Kidney glomerular epithelial cell (primary cell): ENCODE data around the gene HYAL1.

Experiments used
- DNase-seq: peaks from one replicate; lab custom pipeline; 2025; lab: John Stamatoyannopoulos, UW

Gene HYAL1

DNA sequence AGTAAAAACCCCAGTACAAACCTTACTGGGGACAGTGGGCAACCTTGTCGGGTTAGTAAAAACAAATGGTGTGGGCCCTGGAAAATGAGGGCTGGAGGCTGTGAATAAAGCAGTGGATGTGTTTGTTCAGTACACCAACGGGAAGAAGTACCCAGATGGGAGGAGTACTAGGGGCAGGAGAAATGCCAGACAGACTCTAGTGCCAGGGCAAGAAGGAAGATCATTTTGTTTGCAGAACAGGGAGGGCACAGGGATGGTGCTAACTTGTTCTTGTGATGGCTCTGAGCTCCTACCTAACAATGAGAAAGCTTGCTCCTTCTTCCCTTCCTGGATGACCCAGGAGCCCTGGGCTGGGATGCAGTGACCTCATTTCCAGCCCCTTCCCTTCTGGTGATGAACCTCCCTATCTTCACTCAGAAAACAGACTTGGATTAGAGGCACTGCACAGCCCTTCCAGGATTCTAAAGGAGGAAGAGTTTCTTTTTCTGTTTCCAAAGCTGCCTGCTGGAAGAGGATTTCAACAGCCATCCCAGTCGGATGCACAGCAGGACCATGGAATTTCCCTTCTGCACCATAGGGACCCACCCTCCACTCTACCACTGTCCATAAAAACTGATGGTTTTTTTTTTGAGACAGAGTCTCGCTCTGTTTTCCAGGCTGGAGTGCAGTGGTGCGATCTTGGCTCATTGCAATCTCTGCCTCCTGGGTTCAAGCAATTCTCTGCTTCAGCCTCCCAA, 31.1 kb upstream of the HYAL1 start:
- no peak for DNase-seq

DNA sequence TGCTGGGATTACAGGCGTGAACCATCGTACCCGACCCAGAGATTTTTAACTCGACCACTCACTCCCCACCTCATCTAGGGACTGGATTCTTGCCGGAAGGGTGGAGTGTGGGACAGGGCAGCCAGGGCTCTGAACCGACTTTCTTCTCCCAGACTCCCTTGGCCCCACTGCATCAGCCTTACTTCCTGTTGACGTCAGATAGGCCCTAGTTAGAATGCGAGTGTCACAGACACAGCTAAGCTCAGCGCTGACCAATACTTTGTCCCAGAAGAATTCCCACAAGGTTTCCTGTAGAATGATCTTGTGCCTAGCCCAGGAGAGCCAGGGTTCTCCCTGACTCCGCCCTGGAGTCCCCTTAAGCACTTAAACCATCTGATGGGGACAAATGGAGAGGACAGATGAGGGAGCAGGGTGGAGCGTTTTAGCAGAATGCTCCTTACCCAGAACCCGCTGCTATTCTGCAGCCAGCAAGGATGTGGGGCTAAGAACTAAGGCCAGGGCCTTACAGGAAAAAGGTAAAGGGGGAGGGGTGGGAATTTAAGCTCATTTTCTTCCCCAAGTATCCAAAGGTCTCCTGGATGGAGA, 30.5 kb upstream of the HYAL1 start:
- no peak for DNase-seq

DNA sequence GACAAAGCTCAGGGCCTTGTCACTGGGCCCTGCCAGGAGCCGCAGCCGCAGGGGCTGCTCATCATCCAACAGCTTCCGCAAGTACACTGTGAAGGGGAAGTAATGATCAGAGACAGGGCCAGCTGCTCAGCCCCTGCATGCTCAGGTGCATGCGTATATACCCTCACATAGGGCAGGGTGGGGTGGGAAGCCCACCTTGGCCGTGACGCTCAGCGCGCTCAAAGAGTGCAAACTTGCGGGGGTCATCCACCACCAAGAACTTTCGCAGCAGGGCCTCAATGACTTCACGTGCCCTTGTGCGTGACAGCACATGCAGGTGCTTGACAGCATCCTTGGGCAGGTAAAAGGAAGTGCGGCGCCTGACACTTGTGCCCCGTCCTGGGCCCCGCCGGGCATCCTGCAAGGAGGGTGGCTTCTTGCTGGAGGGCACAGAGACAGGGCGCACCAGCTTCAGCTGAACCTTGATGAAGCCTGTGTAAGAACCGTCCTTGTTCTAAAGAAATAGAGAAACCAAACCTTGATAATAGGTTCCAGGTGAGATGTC, 28.1 kb upstream of the HYAL1 start:
- DNase-seq, result no peak

DNA sequence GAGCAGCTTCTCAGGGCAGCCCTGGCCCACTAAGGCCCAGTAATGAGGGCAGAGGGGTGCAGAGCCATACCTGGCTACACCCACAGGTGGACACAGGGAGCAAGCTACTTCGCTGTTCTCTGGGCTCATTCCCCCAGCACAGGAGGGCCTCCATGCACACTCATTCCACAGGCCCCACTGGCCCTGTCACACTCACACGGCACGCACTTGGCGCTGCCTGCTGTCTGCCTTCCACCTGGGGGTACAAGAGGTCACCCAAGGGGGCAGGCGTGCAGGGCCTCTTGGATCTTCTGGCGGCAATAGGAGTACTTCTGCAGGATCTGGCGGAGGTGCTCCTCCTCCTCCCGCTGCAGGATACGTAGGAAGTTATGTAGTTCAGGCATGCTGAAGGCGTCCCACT, 27.0 kb upstream of the HYAL1 start:
- no peak for DNase-seq

DNA sequence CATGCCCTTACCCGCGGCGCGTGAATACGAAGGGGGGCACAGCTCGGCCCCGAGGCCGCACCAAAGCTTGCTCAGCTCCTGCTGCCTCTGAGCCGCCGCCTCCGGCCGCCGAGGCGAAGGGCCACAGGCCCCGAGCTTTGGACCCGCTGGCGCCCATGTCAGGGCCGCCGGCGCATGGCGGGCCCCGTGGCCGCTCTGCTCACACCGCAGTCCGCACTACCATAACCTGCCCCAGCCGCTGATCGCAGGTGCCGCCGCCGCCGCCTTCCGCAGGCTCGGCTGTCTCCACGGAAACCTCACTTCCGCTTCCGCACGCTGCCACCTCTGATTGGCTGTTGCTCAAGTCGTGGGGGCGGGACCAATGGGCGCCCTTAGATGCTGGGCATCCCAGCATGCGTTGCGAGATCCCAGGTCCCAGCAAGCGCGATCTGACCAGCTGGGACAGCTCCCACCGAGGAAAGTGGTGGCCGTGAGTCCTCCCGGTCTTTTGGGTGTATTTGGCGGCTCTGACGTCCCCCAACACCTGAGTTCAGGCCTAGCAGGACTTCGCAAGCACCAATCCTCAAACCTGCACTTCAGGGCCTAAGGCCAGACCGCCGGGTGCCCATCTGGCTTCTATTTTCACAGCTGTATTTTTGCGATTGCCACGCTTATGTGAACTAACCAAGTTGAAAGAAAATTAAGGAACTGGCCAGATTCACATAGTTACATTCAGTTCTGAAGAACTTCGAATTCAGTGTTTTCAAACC, 24.7 kb upstream of the HYAL1 start, which contains the start of gene TUSC2:
Gene TUSC2 (minus strand): TSS at position 281 of the 749 bp plus-strand sequence. CDS start 124 bp downstream, at position 157.
- peak; percentile 98 for DNase-seq

DNA sequence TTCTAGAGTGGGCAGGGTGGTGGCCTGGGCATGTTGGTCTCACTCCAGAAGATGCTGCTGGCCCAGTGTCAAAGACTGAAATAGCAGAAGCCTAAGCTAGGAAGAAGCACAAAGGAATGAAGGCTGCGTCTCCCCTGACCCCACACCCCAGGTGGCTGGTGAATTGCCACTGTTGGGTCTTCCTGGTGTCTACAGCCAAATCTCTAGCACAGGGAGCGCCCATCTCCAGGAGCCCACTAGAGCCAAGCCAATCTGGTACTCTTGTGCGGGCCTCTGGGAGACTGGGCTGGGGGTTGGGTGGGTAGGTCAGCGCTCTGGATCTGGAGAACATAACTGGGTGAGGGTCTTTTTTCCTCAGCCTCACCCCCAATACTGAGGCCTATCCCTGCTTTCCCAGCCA, 23.8 kb upstream of the HYAL1 start:
- DNase-seq, result no peak

DNA sequence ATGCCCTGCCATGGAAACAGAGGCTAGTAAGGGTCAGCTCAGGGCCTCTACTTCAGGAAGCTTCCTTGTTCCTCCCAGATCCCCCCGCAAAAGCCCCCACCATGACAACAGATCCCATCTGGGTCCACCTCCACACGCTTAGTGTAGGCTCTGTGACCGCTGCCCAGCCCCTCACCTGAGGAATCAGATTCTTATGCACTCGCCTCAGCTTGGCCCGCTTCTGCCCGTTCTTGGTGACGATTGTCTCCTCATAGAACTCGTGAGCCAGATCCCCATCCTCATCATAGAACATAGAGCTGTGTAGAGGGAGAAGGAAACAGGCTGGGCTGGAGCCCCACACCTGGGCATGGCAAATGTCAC, 22.8 kb upstream of the HYAL1 start:
- no peak for DNase-seq

DNA sequence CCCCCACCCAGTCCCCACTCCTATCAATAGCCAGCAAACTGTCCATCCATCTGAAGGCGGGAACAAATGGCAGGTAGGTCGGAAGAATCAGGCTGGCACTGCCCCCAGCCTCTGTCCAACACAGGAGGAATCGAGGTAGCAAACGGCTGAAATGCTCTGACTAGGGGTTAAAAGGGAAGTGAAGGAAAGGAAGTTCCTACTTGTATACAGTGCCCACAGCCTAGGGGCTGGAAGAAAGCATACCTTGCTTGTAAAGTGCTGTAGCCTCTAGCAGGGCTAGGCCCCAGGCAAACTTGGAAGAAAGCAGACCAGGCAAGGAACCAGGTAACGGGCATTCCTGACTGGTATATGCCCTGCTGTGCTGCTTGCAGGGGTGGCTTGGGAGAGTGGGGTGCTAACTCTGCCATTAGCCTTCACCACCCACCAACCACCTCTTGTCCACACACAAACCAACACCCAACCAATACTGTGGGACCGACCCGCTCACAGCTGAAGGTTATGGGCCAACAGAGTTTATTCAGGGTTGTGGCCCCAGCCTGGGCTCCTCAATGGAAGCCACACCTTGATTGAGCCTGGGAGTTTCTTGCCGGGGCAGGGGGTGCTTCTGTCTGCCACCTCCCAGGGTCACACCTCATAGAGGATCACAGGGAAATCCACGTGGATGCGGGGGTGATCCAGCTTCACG, 22.3 kb upstream of the HYAL1 start:
- no peak for DNase-seq

DNA sequence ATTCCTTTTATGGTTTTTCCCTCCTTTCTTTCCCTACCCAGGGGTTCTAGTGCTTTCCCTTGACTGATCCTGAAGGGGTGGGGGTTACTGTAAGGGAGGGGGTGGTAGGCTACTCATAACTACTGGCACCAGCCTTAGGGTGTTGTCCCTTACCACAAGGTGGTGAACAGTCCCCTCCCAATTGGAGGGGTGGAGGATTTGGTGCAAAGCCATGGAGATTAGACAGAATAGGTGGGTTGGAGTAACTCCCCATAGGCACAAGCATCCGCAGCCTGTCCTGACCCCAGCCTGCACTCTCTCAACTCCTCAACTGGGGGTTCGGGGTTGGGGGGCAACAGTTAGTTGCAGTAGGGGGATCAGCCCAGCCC, 21.7 kb upstream of the HYAL1 start:
- DNase-seq, result no peak

DNA sequence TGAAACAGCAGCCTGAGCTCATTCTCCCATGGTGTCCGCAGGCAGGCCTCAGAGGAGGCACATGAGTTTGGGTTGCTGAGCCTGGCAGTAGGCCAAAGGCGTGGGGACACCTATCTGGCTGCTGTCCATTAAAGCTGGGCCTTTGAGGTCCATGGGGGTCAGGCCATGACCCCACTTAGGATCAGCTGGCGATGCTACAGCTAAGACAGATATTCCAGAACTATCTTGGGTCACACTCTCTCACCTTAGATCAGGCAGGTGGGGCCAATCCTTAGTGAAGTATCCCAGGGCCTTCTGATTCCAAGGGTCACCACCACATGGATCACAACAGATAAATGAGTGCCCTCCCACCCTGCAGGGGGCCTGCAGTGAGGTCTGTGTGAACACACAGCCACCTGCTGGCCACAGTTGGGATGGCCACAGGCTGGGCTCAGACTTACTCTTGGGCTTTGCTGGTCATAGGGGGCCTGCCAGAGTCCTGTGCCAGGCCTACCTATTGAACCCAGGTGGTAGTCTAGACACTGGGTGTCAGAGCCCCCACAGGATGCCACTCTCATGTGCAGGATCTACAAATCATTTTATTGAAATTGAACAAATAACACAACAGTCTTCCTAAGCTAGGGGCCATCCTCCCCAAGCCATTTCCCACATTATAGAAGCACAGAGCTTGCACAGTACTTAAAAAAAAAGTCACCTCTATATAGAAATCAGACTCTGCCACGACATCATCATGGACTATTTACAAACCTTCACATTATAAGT, 21.2 kb upstream of the HYAL1 start:
- DNase-seq, result peak; percentile 58

DNA sequence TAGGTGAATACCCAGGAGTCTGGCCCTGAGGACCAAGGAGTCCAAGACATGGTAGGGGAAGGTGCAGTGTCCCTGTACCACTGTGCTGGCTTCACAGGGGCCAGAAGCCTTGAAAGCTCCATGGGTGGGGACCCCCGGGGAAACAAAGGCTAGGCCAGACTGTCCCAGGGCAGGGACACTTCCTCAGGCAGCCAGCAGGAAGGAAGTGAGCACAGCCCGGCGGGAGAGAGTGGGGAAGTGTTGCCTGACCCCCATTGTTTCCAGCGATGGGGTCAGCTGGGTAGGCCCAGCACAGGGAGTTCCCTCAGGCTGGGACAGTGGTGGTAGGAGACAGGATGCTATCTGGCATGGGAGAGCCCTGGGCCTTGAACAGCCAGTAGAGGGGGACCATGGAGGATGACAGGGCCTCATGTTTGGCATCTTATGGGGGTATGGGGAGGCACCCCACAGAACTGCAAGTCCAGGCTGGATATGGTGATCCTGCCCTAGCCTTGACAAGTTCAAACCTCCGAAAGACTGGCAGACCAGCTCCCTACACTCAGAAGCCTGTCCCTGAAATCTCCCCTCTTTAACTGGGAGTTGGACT, 20.3 kb upstream of the HYAL1 start:
- DNase-seq, result no peak

DNA sequence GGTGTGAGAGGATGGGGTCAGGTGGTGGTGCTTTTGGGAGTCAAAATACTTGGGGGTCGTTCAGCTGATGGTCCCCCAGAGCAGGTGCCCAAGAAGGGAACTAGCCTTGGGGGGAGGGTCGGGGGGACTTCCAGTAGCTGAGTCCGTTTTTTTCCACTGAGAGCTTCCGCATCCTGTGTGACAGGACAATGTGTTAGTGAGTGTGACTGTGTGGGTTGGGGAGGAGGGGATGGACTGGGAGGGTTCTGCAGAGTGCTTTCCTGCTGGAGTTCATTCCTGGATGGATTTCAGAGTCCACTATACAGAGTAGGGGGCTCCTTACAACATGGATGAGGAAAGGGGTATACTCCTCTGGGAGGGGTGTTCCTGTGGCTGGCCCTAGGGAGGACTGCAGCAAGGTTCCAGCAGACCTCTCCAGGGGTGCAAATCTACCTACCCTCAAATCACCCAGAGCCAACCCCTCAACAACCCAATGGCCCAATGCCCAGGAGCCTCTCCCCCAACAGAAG, 19.8 kb upstream of the HYAL1 start:
- no peak for DNase-seq

DNA sequence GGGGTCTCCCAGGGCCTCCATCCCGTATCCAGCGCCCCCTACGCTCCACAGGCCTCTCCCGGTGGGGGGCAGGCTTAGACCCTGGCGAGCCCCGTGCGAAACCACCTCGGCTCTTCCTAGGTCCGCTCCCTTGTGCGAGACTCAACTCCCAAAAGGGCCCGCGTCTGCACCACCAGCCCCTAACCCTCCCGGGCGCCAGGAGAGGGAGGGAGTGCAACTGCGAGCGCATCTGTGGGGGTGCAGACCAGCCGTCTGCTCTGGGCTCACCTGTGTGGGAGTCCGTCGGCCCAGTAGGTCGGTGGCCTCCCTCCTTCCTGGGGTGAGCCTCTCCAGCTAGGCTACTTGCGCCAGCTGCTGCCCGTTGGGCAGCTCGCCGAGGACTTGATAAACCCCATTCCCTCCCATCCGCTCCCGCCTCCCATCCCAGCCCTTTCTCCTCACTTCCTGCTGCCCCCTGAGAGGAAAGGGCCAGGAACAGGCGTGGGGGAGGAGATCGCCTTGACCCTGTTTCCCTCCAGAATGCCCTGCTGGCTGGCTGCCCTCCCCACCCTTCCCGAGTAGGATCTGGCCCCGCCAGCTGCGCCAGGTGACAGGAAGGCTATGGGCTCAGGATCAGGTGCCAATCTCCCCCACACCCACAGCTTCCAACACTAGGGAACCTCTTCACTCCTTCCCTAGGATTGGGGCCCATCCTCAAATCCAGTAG, 19.2 kb upstream of the HYAL1 start, which contains the start of gene HYAL2:
Gene HYAL2 (minus strand): TSS at position 360 of the 706 bp plus-strand sequence. CDS start 2,256 bp downstream, outside the sequence.
- DNase-seq, result no peak

DNA sequence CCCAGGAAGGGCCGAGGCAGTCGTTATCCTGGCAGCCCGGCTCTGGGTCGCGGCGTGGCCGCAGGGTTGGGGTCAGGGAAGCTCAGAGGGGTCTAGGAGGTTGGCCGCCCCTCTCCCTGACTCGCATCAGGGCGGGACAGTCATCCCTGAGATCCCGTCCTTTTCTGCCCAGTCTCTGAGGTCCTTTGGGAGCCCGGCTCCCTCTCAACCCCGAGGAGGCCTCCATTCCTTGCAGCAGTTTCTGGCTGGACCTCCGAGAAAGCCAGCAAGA, 18.7 kb upstream of the HYAL1 start:
- no peak for DNase-seq

DNA sequence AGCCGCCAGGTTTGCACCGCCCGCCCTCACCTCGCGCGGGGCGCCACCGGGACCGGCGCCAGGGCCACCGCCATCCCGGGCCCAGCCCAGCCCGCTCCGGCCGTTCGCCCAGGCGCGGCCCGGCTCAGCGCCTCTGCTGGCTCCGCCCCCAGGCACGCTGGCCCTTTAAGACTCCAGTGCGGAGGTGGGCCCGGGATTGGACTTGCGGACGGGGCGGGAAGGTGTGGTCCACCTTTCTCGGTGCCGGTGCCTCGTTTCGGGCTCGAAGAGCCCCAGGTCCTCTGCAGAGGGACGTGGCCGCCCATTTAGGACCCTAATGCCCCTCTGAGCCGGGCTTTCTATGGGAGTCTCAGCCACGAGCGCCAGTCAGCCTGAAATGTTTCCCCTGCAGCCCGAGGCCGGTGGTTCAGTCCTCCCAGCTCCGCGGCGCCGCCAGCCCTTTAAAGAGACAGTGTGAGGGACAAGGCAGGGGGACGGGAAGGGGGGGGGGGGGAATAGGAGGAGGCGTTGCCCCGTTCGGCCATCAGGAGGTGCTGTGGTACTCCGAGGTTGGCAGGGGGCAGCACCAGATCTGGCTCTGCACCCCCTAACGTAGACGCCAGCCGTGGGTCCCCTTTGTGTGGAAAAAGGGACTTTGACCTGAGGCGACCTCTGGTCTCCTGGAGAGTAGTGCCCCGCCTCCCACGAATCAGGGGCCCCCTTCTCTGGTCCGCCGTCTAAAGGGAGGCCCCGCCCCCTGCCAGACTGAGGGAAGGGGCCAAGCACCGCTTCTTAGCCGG, 18.2 kb upstream of the HYAL1 start:
- DNase-seq, result peak; percentile 92

DNA sequence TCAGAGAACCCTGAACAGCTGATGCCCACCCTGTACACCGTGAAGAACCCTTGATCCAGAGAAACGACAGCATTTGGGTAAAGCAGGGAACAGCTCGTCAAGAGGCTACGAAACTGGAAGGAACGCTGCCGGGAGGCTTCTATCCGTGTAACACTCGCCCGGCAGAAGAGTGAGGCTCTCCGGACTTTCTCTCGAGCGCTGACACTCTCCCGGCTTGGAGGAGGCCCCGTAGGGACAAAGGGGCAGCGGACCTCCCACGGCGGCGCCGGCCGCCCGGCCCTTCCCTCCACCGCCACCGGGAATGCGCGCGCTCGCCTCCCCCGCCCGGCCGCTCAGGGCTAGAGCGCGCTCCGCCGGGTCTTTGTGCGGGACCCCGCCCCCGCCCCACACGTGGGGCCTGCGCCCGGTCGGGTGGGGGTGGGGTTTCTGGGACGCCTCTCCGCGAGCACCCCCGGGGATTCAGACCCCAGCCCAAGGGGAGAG, 17.5 kb upstream of the HYAL1 start:
- peak; percentile 53 for DNase-seq

DNA sequence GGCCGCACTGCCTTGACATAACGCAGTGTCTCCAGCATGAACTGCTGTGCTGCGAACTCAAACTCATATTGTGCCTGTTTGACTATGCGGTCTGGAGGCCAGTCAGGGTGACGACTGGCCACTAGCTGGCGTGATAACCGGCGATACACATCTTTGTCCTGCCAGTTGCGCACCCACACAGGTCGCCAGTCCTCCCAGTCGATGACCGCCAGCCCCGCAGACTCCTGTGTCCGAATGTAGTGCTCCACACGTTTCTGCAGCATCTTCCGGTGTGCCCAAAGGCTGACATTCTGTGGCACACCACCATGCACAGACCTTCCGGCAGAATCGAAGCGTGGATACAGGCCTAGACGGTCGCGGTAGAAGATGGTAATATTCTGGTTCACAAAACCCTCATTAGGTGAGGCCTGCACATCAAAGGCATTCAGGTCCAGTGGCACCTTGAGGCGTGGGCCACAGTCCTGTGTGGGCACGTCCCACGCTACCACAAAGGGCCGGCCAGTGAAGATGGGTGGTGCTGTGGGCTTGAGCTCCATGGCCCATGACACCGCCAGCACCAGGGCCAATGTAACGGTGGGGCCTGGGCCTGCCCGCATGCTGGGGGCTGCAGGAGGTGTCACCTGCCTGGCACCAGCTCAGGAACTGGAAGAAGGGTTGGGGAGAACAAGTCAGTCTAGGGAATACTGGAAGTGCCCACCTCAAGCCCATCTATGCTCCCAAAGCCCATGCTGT, 16.7 kb upstream of the HYAL1 start:
- DNase-seq, result no peak

DNA sequence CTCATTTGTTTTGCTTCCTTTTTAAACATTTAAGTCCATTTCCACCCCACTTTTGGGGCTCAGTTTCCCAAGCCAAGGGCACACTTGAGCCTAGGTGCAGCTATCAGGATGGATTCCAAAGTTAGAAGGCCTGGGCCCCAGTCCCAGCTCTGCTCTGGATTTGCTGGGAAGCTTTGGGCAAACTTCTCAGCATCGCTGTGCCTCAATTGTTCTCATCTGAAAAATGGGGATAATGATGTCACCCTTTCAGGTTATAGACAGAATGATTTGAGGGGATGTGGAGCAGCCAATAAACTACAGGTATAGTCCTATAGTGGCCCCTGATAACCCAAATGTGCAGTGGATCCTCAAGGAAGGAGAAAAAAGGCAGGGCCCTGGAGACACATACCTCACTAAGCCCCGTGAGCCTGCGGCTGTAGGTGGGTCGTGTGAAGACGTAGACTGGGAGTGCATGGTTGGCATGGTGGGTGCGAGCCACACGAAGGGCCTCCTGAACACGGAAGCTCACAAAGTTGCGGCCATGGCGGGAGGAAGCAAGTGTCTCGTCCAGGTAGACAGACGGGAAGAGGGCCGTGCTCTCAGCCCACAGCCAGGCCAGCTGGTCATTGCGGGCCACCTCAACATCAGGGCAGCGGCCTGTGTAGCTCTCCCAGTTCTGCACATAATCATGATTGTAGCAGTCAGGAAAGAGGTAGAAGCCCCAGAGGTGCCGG, 16.0 kb upstream of the HYAL1 start:
- DNase-seq, result no peak
